A549 treated with AZD9567 at 1 μM for 4 hours (cell line): ENCODE results near the gene OR51B5. TPM values are rescaled to one million over a fixed set of nuclear protein-coding genes. Genes with fewer than 3 reads are reported as not detected.

Experiments
- total RNA-seq: library from RNA; stranded (reverse); fragments of 200-300 nt; extraction: Qiagen RNA extraction; gene quantifications from 5 replicates; pipeline ENCODE4 v1.2.3, GENCODE V29; 2022; ENCODE audit not compliant: insufficient read depth

OR51B5 gene
- total RNA-seq, result 0.09 TPM in 1 of 5 replicates, not detected in the others

GRCh38 chr11:5343474-5344335 is at the start of gene OR51B5:
TSS of gene OR51B5 (minus strand) at chr11:5343524. CDS start at chr11:5343524, 0 bp downstream.

GRCh38 chr11:5383576-5383975 is 40.3 kb upstream of the OR51B5 start, which contains the start of gene OR51M1:
TSS of gene OR51M1 (plus strand) at chr11:5383812. CDS start at chr11:5389399, 5,587 bp downstream.

GRCh38 chr11:5351208-5351607 is 7.9 kb upstream of the OR51B5 start, which contains the start of gene OR51B6:
TSS of gene OR51B6 (plus strand) at chr11:5351508. CDS start at chr11:5351508, 0 bp downstream.

GRCh38 chr11:5324197-5324596 is 19.1 kb downstream of the OR51B5 start, which contains the start of gene OR51B2:
TSS of gene OR51B2 (minus strand) at chr11:5324297. CDS start at chr11:5324297, 0 bp downstream.

GRCh38 chr11:5301846-5302245 is 41.5 kb downstream of the OR51B5 start, which contains the start of gene OR51B4:
TSS of gene OR51B4 (minus strand) at chr11:5301946. CDS start at chr11:5301946, 0 bp downstream.

Other genes starting within 250 kb of the OR51B5 start
- gene OR52A5, start 205.2 kb downstream of the OR51B5 start, total RNA-seq, result not detected in 5 replicates
- gene OR52A1, start 188.8 kb downstream of the OR51B5 start, total RNA-seq, result not detected in 5 replicates
- not detected in 5 replicates for gene OR51V1, start 142.8 kb downstream of the OR51B5 start, total RNA-seq
- not detected in 5 replicates for gene HBB, start 116.5 kb downstream of the OR51B5 start, total RNA-seq
- gene HBD, start 109.0 kb downstream of the OR51B5 start, total RNA-seq, result not detected in 5 replicates
- not detected in 5 replicates for gene HBG1, start 93.7 kb downstream of the OR51B5 start, total RNA-seq
- not detected in 5 replicates for gene HBG2, start 88.7 kb downstream of the OR51B5 start, total RNA-seq
- gene HBE1, start 73.6 kb downstream of the OR51B5 start, total RNA-seq, result not detected in 5 replicates
- gene OR51B4, start 41.6 kb downstream of the OR51B5 start, total RNA-seq, result not detected in 5 replicates
- not detected in 5 replicates for gene OR51B2, start 19.2 kb downstream of the OR51B5 start, total RNA-seq
- not detected in 5 replicates for gene OR51B6, start 8.0 kb upstream of the OR51B5 start, total RNA-seq
- not detected in 5 replicates for gene OR51M1, start 40.3 kb upstream of the OR51B5 start, total RNA-seq
- not detected in 5 replicates for gene OR51Q1, start 78.6 kb upstream of the OR51B5 start, total RNA-seq
- not detected in 5 replicates for gene OR51I1, start 98.0 kb upstream of the OR51B5 start, total RNA-seq
- not detected in 5 replicates for gene OR51I2, start 105.8 kb upstream of the OR51B5 start, total RNA-seq
- gene OR52D1, start 145.2 kb upstream of the OR51B5 start, total RNA-seq, result not detected in 5 replicates
- gene UBQLN3, start 166.4 kb upstream of the OR51B5 start, total RNA-seq, result not detected in 5 replicates
- 0.03 to 0.05 TPM in 2 of 5 replicates, not detected in the others for gene UBQLNL, start 173.2 kb upstream of the OR51B5 start, total RNA-seq
- gene OR52H1, start 205.0 kb upstream of the OR51B5 start, total RNA-seq, result not detected in 5 replicates
- not detected in 5 replicates for gene OR52B6, start 237.4 kb upstream of the OR51B5 start, total RNA-seq